ENCODE measurements around the gene TLE1. TPM values are rescaled to one million over a fixed set of nuclear protein-coding genes. Genes with fewer than 3 reads are reported as not detected.

The TLE1 gene
- total and polyA plus RNA-seq, 10 of the 15 experiments (the other 5 are each of a cell fraction or from before 2014, with no cell fraction given) = 0.04 to 0.23 (median 0.10) TPM; not detected in 6

- TF ChIP-seq E2F8 (IDR thresholded peaks at IDR 0.05; ENCODE audit: low read depth, partially characterized antibody) (no peak), RFX5 (IDR thresholded peaks at IDR 0.05; ENCODE audit: low read depth, low read length) (no peak), IRF5 (IDR thresholded peaks at IDR 0.05; ENCODE audit: borderline replicate concordance) (no peak), CREB1 (IDR thresholded peaks at IDR 0.05; ENCODE audit: low read depth) (no peak), RELA (IDR thresholded peaks at IDR 0.05; ENCODE audit: borderline replicate concordance, partially characterized antibody) (no peak), ZSCAN29 (IDR thresholded peaks at IDR 0.05) (no peak)
Observed at GRCh38 chr9:81611664-81612063, 77.7 kb downstream of the TLE1 start (continued).

- BruUV-seq (replicated peaks) = no TSS peak
- ChIA-PET SMC1A (ENCODE audit: uncharacterized antibody, unreplicated experiment) (no interaction called here), RAD21 (ENCODE audit: unreplicated experiment) (no interaction called here), CTCF (no interaction called here), POLR2A (no interaction called here)
- H3K27me3 ChIP-seq (replicated peaks in 1 of 2; ENCODE audit: control insufficient read depth in 2 of 2, insufficient read depth in 2 of 2, low read length in 1 of 2) = no peaks in the 10 kb centered on the region
- no peaks in the 10 kb centered on the region for H4K20me1 ChIP-seq (ENCODE audit: control insufficient read depth, insufficient read depth)
- H3K4me2 ChIP-seq (ENCODE audit: control insufficient read depth, insufficient read depth) = no peak overlapping the region
- FAIRE-seq (no peak), ATAC-seq (no peak), DNase-seq (ENCODE audit: low read depth, low spot score) (no peak)
- TF ChIP-seq HDGF (IDR thresholded peaks at IDR 0.05) (no peak), SKIL (IDR thresholded peaks at IDR 0.05; ENCODE audit: low read depth, poor library complexity, severe bottlenecking) (no peak), SUZ12 (IDR thresholded peaks at IDR 0.05; ENCODE audit: unreplicated experiment) (no peak)
- no peaks in the 10 kb centered on the region for H3K79me2 ChIP-seq (ENCODE audit: control insufficient read depth, insufficient read depth, low read length)
- H3K4me1 ChIP-seq (ENCODE audit: control insufficient read depth, insufficient read depth, low read length) = no peaks in the 10 kb centered on the region
- H3K9me3 ChIP-seq (replicated peaks; ENCODE audit: control insufficient read depth, insufficient read depth, low read length) = no peaks in the 10 kb centered on the region
- in situ Hi-C loops (cut with MboI) (no loop called here), intact Hi-C loops (cut with micrococcal nuclease; ENCODE audit: unreplicated experiment) (no loop called here)
- H3K36me3 ChIP-seq (ENCODE audit: control insufficient read depth in 2 of 2, insufficient read depth in 2 of 2, low read length in 1 of 2) = no peaks in the 10 kb centered on the region
- H3K4me3 ChIP-seq = no peak overlapping the region
- H3K27ac ChIP-seq (ENCODE audit: control insufficient read depth, insufficient read depth) = no peak overlapping the region
- H2AFZ ChIP-seq (ENCODE audit: control insufficient read depth, low read depth, low read length) = no peak overlapping the region
- 62% methylated on average over 4 of the region's 4 CpGs for WGBS (ENCODE audit: insufficient coverage, insufficient replicate concordance, low lambda C conversion rate, missing lambda C conversion rate)
- no peak overlapping the region for H3K9ac ChIP-seq (ENCODE audit: control insufficient read depth, insufficient read depth, low read length)
Observed at GRCh38 chr9:81610740-81611107, 78.6 kb downstream of the TLE1 start.

Measured in GM12878 (cell line).